ENCODE results near the gene CEACAM18.
"Not testable (repeated sequence)": the region's sequence is repeated elsewhere in the genome, so short reads cannot be mapped to it uniquely, and the experiment has no call there.

CEACAM18 gene

DNA sequence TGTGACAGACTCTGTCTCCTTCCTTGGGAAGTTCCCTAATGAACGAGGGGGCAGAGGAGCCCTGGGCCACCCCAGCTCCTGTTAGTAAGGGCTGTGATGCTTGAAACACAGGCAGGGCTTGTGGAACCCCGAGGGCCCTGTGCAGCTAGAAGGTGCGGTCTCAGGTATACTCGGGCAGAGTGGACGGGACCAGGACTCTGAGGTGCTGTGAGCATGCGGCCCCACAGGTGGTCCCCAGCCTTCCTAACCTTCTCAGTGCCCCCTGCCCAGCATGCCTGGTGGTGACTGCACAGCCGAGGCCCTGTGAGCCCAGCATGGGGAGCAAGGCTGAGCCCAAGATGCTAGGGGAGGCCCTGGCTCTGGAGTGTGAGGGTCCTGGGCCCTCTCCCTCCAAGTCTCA, 16.1 kb upstream of the CEACAM18 start:
- no peak for DNase-seq

DNA sequence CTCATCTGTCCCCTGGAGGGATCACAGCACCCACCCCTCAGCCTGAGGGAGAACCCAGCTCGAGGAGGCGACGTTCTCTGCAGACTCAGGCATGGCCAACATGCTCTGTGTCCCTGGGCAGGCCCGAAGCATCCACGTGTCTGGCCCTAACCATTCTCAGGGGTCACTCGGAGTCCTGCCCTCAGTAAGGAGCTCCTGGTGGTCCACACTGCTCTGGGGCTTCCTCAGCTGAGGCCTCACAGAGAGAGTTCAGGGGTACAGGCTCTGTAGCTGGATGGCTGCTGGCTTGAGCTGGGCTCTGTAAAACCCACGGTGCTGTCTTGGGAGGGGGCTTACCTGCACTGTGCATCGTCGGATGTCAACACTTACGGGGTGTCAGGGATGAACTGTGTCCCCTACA, 15.7 kb upstream of the CEACAM18 start:
- no peak for DNase-seq

DNA sequence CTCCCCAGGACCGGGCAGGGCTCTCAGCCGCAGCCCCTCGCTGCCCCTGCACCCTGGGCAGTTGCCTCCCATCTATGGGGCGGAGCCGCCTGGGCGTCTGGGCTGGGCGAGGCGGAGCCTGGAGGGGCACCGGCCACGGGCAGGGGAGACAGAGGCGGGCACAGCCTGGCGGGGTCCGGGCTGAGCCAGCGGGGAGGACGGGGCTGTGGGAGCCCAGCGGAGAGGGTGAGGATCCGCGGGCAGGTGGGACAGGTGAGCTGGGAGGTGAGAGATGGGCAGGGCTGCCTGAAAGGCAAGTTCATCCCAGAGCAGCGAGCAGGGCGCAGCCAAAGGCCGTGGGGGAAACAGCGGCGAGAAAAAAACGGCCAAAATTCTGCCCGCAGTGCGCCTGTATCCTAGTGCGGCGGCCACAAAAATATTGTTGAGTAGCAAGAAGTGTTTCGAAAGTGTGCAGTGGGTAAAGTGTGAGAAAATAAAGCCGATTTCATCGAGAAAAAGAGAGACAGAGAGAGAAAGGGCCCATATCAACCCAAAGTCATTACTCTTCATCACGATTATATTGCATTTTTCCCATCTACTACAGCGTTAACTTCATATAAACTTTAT, 14.3 kb upstream of the CEACAM18 start:
- not testable (repeated sequence) for DNase-seq

DNA sequence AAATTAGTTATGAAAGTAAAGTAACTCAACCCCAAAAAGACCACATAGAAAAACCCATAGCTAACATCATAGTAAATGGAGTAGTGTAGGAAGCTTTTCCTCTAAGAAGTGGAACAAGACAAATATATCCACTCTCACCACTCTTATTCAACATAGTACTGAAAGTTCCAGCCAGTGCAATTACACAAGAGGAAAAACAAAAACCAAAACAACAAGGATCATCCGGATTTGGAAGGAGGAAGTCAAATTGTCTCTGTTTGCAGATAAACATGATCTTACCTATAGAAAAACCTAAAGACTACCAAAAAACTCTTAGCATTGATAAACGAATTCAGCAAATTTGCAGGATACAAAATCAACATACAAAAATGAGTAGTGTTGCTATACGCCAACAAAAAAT, 11.6 kb upstream of the CEACAM18 start:
- DNase-seq: no peak

DNA sequence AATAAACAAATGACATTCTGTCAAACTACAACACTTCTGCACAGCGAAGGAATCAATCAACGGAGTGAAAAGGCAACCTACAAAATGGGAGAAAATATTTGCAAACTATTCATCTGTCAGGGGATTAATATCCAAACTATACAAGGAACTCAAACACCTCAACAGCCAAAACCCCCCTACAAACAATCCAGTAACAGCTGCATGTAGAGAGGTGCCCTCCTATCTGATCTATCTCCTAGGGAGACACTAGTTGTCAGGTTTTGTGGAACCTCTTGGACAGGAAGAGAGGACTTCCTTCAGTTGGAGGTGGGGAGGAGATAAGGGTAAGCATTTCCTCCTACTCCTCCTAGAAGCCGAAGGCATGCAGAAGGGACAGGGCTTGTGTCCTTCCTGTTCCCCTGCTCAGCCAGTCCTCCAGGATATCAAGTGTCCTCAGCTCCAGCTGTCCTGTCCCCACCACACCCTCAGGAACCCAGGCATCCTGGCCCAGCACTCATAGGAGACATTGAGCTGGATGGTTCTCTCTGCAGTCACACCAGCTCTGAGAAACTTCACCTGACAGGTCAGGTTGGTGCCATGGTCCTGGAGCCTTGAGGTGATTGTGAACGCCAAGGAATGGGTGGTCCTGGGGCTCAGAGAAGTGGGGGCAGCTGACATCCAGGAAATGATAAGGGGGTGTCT, 10.3 kb upstream of the CEACAM18 start:
- peak; percentile 68 for DNase-seq

DNA sequence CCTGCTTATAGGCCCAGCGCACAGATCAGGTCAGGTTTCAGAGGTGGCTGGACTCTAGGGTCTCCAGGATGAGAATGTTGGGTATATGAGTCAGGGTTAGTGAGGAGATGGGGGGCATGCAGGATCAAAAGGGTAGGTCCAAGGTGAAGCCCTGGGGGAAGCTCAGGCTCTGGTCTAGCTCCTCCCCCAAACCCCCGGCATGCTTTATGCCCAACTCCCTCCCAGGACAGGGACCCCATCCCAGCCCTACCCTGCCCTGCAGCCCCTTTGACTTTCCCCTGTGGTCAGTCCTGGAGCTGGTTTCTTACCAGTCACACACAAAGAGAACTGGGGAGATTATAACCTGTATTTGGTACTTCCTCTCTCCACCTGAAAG, 9.8 kb upstream of the CEACAM18 start:
- no peak for DNase-seq

DNA sequence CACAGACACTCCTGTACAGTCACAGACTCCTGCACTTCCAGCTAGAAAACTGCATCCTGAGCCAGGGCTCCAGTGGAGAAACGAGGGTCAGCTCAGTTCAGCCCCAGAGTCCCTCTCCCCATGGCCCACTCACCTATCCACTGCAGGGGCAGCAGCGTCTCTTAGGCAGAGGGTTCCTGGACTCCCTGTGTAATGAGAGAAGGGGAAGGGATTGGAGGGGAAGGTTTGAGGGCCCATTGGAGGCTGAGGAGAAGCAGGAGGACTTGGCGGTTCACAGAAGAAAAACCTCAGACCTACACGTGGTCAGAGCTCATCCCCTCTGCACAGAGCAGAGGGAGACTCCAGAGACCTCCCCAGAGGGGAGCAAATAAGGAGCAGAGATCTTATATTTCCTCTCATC, 9.2 kb upstream of the CEACAM18 start:
- DNase-seq: no peak

DNA sequence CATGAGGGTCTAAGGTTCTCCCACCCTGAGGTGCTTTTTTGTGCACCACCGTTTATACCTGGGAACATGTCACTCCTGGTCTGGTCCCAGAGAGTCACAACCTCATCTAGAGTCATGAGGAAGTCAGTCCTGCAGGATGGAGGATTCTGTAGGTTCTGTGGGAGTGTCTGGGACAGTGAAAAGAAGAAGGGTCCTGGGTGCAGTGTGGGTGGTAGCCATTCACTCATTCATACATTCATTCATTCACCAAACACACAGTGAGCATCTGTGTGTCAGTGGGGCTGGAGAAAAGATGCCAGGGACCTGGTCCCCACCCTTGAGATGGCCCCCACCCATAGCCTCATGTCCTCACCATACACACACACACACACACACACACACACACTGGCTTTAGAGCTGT, 8.7 kb upstream of the CEACAM18 start:
- no peak for DNase-seq

DNA sequence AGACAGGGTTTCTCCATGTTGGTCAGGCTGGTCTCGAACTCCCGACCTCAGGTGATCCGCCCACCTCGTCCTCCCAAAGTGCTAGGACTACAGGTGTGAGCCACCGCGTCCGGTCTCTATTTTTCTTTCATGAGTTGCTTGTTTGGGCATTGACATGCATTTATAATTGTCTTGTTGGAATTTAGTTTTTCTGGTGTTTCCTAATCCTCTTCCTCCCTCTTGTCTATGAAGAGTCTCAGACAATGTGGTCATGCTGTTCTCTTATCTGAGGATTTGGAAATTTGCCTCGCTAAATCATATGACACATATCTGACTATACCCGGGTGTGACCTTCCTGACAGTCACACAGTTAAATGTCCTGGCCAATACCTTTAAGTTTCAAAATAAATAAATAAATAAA, 7.4 kb upstream of the CEACAM18 start:
- peak; percentile 85 for DNase-seq

DNA sequence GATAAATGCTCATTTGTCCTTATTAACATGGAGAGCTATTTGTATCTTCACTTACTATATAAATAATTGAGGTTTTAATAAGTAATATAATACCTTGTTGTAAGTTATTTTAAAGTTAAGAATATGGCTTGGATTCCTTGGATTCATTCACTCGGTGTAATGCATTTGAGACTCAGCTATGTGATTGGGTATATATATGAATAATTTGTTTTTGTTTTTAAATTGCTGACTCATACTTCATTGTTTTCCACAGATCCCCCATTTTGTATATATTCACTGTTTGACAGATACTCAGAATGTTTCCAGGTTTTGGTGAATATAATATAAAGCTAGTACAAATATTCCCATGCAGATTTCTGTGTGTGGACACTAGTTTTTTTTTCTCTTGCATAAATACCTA, 6.8 kb upstream of the CEACAM18 start:
- peak; percentile 7 for DNase-seq

DNA sequence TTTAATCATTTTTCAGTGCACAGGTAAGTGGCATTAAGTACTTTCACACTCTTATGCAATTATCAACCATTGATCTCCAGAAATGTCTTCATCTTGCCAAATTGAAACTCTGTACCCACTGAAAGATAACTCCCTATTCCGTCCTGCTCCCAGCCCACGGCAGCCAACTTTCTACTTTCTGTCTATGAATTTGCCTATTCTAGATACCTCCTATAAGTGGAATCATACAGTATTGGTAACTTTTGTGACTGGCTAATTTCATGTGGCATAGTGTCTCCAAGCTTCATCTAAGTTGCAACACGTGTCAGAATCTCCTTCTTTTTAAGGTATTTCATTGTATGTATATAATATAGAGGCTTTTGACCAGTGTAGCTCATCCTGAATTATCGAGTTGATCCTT, 5.7 kb upstream of the CEACAM18 start:
- peak; percentile 4 for DNase-seq

DNA sequence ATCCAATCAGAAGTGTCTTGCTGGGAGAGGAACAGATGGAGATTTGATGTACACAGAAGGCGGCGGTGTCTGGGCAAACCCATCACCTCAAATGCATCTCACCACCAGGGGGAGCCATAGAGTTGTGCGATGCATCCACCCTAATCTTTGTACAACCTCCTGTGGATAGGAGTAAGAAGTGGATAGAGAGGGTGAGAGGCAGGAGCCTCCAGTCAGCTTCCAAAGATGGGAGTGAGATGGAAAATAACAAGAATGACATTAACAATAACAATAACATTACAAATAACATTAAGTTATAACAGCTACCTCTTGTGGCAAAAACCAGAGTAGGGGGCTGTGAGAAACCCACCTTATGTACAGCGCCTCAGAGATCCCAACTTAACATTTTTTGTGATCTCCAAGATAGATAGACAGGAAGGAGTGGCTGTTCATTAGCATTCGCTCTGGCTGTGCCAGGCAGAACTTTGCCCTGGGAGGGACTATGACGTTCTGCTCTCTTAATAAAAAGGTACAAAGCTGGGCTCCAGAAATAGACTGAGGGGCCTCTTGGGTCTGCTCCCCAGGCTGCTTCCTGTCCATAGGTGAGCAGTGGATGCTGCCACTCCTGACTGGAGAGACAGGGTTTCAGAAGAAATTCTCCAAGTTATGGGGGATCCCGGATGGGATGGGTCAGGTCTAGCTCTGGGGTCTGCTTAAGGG, 5.2 kb upstream of the CEACAM18 start:
- DNase-seq: peak; percentile 90

DNA sequence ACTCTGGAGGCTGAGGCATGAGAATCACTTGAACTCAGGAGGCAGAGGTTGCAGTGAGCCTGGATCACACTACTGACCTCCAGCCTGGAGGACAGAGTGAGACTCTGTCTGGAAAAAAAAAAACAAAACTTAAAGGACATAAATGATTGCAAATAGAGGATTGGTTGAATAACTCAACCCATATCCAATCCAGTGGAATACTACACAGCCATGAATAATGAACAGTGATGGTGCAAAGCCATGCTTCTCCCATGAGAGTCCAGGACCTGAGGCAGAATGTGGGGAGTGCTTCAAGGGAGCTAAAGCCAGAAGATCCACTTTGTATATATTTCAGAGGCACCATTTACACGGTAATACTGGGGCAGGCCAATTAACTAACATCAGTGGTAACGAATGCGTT, 2.2 kb upstream of the CEACAM18 start:
- DNase-seq: no peak

DNA sequence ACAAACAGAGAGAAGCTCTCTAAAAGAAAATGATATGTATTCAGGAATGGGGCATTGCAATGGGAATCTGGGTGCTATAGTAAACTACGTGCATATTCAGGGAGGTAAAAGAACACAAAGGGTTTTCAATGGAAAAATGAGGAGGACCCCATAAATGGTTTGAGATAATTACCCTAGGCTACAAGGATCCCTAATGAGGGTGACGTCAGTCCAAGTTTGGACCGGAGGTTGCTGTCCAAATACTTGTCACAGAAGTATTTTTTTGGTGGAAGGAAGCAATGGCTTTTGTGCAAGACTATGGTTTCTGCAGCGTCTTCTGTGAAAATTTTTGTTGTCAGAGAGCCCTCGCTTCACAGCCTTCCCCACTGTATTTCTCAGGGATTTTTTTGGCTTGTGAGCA, 995 bp upstream of the CEACAM18 start:
- no peak for DNase-seq

DNA sequence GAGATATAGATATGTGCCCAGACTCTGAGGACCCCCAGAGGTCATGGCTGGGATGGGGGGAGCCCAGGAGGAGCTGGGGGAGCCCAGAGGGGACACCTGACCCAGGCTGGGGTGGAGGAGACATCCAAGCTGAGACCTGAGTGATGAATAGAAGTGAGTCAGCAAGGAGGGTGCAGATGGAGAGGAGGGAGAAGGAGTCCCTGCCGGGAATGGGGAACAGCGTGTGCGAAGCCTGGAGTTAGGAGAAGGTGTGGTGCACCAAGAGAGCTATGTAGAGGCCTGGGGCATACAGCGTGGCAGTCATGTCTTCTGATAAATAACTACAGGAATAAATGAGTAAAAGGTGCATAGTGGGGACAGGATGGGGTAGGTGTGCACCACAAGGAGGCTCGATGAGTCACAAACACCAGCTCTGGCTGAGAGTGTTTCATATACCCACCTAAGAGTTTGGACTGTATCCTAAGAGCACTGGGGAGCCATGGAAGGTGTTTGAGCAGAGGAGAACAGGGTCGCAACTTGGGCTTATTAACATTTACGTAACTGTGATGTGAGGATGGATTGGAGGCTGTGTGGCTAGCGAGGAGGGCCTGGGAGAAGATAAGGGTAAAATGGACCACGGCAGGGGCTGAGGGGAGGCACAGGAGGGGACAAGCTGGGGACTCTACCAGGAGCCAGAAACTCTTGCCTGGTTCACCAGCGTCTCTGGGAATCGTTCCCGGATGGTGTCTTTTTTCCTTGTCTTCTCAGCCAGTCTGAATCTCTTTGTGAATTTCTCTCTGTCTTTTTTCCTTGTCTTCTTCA, 1.4 kb downstream of the CEACAM18 start:
- DNase-seq: no peak

DNA sequence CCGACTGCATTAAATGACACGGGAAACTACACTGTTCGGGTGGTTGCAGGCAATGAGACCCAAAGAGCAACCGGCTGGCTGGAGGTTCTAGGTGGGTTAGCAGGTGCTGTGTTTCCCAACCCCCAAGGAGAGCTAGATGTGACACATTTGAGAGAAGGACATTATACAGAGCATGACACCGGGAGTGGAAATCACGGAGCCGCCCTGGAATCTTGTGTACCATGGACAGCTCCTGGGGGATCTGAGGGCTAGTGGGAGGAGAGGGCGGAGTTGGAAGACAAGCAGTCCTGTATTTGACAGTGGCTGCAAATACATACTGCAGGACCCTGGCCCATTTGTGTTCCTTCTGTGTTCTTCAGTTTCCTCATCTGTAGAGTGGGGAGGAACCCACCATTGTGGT, 2.3 kb downstream of the CEACAM18 start:
- peak; percentile 47 for DNase-seq

DNA sequence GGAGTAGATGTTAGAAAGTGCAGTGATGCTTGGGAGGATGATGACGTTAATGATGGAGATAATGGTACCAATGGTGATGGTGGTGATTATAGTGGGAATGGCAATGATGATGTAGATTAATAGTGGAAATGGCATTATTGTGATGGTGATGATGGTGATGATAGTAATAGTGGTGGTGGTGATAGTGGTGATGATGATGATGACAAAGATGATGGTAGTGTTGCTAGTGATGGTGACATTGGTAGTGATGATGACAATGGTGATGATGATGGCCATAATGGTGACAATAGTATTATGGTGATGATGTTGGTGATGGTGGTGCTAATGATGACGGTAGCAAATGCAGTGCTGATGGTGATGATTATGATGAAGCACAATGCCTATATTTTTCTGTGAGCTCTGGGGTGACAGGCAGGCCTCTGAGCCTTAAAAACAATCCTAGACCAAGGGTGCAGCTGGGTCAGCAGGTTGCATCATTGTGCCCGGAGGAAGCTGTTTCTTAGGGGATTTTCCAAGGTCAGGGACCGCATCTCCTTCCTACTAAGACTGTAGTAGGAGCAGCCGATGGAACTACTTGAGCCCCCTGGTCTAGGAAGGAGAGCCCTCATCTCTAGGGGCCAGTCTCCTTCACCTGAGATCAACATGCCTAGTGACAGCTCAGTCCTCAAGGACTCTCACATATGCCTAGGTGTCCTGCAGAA, 7.8 kb downstream of the CEACAM18 start:
- no peak for DNase-seq

DNA sequence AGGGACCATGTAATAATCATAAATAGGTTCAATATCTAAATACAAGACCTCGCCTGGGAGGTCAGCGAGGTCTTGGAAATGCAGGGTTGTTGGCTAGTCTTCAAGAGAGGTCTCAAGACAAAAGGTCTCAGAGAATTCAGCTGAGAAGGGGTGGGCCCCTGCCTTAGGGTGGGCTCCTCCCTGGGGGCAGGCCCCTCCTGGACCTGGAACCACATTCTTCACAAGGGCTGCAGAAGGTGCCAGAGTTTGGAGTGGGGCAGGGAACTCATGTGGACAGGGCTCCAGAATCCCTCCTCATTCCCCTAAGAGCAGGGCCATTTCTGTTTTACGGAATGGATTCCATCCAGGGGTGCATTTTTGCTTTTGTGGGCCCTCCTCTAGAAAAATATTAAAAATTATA, 10.2 kb downstream of the CEACAM18 start:
- DNase-seq: no peak

DNA sequence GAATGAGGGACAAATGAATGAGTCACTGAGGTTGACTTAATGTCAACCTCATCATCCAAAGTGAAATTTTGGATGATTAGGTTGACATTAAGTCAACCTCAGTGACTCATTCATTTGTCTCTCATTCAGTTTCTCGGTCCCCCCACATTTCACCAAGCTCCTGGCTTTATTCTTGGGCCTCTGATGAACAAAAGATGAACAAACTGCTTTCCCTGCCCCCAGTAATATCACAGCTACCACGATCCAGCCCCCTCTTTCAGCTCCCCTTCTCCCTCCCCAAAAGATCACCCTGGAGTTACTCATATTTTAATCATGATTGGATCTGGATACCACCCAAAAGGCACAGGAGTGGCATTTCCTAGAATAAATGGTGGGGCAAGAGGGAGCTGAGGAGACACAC, 10.8 kb downstream of the CEACAM18 start:
- no peak for DNase-seq

DNA sequence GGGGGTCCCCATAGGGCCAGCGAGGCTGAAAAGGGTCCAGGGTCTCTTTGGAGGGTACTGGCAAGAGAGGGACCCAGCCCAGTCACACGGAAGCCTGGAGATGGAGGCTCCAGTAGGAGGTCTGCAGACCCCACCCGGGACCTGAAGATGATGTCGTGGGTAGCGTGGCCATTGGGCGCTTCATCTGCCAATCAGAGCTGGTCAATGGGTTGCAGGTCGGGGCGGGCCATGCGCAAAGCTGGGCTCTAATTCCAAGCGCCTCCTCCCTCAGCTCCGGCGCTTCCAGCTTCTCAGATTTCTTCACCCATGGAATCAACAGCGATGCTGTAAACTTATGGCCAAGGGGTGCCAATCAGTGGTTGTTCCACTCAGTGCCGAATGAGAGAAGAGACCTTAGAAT, 12.3 kb downstream of the CEACAM18 start:
- no peak for DNase-seq

DNA sequence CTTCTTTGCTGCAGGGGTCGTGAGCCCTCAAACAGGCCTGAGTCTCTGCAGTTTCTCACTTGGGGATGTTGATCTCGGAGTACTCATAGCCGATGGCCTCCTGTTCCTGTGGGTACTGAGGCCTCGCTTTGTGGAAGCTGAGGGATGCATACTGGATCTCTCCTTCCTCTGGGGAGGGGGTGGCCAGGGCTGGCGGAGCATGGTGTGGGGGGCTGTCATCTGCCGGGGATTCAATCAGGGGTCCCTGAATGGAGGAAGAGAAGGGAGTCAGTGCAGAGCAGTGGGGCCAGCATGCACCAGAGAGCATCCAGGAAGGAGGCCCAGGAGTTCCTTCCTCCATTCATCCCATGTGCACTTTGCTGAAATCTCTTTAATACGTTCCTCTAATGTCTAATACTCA, 13.2 kb downstream of the CEACAM18 start:
- no peak for DNase-seq

DNA sequence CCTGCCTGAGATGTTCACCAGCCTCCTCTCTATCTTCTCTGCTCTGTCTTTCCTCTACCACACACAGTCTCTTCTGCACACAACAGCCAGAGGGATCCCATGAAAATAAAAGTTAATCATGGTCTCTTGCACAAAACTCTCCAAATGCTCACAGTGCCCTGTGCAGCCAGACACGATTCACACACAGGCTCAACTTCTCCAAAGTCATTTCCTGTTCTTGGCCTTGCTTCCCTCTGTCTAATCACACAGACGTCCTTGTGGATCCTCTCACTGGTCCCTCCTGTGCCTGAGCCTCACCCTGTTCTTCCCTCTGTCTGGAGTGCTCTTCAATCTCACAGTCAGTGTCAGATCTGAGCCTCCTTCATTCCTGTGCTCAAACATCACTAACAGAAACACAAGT, 15.4 kb downstream of the CEACAM18 start:
- no peak for DNase-seq

DNA sequence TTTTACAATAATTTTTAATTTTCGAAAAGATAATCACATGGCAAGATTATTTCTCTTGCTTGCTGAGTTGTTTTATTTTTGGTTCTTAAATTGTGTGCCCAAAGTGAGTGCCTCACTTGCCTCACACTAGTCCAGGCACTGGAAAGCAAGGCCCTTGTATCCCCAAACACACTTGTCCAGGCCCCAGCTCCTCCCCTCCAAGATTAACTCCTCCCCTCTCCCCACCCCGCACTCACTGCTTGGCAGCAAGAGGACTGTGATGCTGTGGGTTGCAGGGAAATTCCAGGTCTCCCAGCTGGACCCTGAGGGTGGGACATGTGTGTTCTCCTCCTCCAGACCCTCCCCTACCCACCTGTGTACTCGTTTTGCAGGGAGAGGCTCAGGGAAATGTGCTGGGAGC, 19.3 kb downstream of the CEACAM18 start:
- DNase-seq: no peak
